Mesenteric fat pad (tissue), 1 donor: ENCODE measurements around the gene SLC41A2. TPM values are rescaled to one million over a fixed set of nuclear protein-coding genes. Genes with fewer than 3 reads are reported as not detected.
"Not testable (repeated sequence)": the region's sequence is repeated elsewhere in the genome, so short reads cannot be mapped to it uniquely, and the experiment has no call there.

Source experiments
- DNase-seq: peaks from one replicate; pipeline ENCODE4 v3.0.0-alpha.2; 2020; ENCODE audit warnings: low spot score
- long read RNA-seq: library from polyadenylated mRNA; unstranded; transcript quantifications from one replicate; pipeline ENCODE4 v2.0.0, GENCODE V29; 2020
- total RNA-seq: library from RNA; stranded (reverse); fragmentation: NEBNext Ultra II Directional; extraction: Animal tissue kit (Norgen Biotek cat#: 25700); gene quantifications from one replicate; pipeline ENCODE4 v1.2.1, GENCODE V29; 2021
- donor health status: DM: yes; HTN: yes; CAD: no.

Gene SLC41A2, protein sequence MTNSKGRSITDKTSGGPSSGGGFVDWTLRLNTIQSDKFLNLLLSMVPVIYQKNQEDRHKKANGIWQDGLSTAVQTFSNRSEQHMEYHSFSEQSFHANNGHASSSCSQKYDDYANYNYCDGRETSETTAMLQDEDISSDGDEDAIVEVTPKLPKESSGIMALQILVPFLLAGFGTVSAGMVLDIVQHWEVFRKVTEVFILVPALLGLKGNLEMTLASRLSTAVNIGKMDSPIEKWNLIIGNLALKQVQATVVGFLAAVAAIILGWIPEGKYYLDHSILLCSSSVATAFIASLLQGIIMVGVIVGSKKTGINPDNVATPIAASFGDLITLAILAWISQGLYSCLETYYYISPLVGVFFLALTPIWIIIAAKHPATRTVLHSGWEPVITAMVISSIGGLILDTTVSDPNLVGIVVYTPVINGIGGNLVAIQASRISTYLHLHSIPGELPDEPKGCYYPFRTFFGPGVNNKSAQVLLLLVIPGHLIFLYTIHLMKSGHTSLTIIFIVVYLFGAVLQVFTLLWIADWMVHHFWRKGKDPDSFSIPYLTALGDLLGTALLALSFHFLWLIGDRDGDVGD
- 36.5 TPM for total RNA-seq
- long read RNA-seq, partial matches to known transcripts, result 1 of 18 reads
- long read RNA-seq, other reads (novel, unspliced or antisense), result 17 of 18 reads

DNA sequence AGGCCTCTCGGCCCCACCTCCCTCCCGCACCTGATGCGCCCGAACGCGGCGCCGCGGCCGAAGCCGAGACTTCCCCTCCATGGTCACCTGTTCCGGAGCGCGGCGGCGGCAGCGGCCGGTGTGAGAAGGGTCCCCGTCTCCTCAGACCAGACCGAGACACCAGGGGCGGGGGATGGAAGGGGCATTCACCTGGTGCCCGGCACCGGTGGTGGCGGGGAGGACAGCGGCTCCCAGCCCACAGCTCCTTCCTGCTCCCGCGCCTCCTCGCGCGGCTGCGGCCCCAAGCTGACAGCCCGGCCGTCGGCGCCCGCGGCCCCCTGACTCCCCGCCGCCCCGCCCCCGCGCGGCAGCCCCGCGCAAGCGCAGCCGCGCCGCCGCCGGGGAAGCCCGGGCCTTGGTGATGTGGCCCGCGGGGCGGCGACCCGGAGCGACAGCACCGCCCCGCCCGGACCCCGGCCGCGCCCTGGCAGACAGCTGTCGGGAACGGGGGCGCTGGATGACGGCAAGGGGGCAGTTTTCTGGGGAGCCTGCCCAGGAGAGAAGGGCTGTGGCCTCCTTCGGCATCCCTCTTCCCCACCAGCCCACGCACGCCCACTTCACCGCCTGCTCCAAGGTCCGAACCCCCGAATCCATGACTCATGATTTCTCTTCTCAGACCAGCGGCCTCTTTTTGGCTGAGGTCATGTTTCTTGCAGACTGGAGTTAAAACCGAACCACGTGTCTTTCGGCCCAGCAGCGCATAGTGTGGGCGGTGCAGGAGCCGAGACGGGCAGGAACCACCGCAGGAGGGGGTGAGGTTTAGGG, at the start of gene SLC41A2:
TSS of gene SLC41A2 (minus strand) at position 290 of the 804 bp plus-strand sequence. CDS start 29,763 bp downstream, outside the sequence.
- DNase-seq, result peak; percentile 90

GRCh38 chr12:105001476-105001875, 43.4 kb upstream of the SLC41A2 start:
- no peak for DNase-seq

GRCh38 chr12:104999347-104999685, 41.2 kb upstream of the SLC41A2 start:
- no peak for DNase-seq

- DNase-seq, result no peak
These were observed 40.6 kb upstream of the SLC41A2 start for GRCh38 chr12:104998423-104999346.

DNA sequence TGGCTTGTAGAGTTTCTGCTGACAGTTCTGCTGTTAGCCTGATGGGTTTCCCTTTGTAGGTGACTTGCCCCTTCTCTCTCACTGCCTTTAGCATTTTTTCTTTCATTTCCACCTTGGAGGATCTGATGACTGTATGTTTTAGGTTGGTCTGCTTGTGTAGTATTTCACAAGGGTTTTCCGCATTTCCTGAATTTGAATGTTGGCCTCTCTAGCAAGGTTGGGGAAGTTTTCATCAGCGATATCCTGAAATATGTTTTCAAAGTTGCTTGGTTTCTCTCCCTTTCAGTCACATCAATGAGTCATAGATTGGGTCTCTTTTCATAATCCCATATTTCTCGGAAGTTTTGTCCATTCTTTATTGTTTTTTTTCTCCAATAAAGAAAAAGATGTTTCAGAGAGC, 39.5 kb upstream of the SLC41A2 start:
- DNase-seq, result no peak

- DNase-seq, result no peak
These were observed 36.2 kb upstream of the SLC41A2 start for GRCh38 chr12:104994336-104994735.

- DNase-seq, result no peak
These were observed 33.6 kb upstream of the SLC41A2 start for GRCh38 chr12:104991565-104992128.

DNA sequence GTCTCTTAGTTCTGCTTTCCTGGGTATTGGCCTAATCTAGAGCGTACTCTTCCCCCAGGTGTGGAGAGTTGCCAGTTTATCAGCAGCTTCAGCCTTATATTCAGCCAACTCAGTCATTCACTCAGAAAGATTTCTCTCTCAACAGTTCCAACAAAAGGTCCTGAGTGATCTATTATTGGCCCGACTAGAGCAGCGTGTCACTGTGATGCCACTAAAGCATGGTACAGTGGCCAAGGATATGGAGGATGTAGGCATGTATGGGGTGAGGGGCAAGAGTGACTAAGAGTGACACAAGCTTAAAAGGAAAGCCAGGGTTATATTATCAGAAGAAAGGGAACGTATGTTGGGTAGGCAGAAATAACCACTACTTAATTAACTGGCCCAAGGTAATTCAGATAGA, 32.9 kb upstream of the SLC41A2 start:
- DNase-seq, result no peak

DNA sequence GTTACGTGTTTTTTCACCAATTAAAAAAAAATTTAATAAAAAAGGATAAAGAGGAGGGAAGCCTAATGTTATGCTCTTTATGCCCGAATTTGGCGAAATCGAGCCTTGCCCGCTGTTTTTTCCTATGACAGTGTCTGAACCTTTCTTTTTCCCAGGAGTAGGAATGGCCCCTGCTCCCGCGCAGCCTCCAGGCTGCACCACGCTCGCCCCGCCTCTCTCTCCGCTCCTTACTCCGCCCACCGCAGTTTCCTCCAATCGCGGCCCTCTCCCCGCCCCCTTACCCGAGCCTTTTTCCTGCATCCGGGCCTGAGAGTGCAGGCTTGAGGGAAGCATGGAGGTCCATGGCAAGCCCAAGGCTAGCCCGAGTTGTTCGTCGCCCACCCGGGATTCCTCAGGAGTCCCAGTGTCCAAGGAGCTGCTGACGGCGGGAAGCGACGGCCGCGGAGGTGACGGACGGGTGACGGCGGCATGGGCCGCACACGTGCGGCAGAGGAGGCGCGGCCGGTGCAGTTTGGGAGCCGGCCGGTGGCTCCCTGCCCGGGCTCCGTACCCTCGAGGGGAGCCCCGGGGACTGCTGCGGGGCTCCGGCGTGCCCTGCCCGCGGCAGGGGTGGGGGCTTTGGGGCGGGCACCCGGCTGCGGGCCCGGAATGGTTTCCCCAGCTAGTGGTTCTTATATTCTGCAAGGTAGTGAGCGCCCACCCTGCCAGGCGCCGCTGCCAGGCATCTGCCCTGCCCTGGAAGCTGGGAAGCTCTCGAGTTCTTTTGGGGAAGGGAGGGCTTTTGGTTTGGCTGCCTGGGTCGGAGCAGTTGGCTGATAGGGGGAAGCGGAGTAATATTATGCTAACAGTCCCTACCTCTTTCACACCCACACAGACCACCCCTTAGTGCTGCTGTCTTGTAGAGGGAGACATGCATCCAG, 28.2 kb upstream of the SLC41A2 start, which contains the start of gene NOPCHAP1:
TSS of gene NOPCHAP1 (plus strand) at position 295 of the 920 bp plus-strand sequence. CDS start at position 332, 37 bp downstream.
- peak; percentile 97 for DNase-seq

DNA sequence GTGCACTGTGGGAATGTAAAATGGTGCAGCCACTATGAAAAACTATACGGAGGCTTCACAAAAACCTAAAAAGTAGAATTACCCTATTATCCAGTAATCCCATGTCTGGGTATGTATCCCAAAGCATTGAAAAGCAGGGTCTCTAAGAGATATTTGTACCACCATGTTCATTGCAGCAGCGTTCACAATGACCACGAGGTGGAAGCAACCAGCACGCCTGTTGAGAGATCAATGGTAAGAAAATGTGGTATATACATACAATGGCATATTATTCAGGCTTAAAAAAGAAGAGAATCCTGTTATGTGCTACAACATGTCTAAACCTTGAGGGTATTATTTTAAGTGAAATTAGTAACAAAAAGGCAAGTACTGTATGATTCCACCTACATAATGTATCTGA, 27.1 kb upstream of the SLC41A2 start:
- DNase-seq, result no peak

GRCh38 chr12:104977688-104978087, 19.6 kb upstream of the SLC41A2 start:
- DNase-seq, result not testable (repeated sequence)

- no peak for DNase-seq
These were observed 18.6 kb upstream of the SLC41A2 start for GRCh38 chr12:104976703-104977102.

DNA sequence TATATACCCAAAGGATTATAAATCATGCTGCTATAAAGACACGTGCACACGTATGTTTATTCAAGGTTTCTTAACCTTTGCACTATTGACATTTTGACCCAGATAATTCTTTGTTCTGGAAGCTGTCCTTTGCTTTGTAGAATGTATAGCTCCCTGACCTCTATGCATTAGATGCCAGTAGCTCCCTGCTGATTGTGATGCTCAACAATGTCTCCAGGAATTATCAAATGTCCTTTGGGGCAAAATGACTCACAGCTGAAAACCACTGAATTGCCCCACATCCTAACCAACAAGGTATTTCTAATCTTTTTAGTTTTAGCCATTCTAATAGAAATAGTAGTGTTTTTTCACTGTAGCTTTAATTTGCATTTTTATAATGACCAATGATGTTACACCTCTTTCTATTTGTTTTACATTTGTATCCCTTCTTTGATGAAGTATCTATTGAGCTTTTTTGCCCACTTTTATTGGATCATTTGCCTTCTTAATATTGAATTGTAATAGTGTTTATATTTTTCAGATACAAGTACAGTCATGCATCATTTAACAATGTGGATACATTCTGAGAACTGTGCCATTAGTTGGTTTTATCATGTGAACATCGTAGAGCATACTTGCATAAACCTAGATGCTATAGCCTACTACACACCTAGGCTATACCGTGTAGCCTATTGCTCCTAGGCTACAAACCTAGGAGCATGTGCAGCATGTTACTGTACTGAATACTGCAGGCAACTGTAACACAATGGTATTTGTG, 17.7 kb upstream of the SLC41A2 start:
- no peak for DNase-seq

- no peak for DNase-seq
These were observed 16.7 kb upstream of the SLC41A2 start for GRCh38 chr12:104974626-104975290.

DNA sequence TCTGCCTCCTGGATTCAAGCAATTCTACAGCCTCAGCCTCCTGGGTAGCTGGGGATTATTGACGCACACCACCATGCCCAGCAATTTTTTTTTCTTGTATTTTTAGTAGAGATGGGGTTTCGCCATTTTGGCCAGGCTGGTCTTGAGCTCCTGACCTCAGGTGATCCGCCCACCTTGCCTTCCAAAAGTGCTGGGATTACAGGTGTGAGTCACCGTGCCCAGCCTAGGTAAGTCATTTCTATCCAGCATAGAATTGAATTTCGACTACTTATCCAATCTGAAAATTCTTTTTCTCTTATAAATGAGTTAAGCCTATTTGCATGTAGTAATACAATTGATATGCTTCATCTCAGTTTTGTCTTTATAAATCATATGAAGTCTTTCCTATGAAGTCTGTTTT, 15.2 kb upstream of the SLC41A2 start:
- DNase-seq, result no peak

DNA sequence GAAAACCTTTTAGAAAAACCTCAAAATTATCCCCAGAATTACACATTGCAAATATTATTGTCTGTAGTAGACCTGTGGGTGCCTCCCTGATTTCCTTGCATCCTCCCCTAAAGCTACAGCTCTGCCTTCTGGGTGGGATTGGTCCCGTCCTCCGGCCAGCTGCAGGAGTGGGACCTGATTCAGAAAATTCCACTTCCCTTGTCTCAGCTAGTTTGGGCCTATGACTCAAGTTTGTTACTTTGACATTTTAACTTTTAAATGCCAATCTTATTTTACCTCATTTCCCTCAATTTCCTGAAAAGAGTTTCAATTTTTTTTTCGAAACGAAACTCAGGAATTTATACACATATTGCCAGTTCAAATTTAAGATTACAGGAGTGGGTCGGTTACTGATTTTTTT, 13.2 kb upstream of the SLC41A2 start:
- DNase-seq, result no peak

- DNase-seq, result no peak
These were observed 11.3 kb upstream of the SLC41A2 start for GRCh38 chr12:104969343-104969742.

- no peak for DNase-seq
These were observed 8.6 kb upstream of the SLC41A2 start for GRCh38 chr12:104966677-104967076.
